Cardiac muscle cell (in vitro differentiated cells and primary cell): ENCODE results near the gene MDFIC. TPM values are rescaled to one million over a fixed set of nuclear protein-coding genes. Genes with fewer than 3 reads are reported as not detected.

Experiments used
- DNase-seq, 2 donors: peaks; one replicate each; pipeline versions ENCODE4 v3.0.0 to v3.0.0-alpha.2; 2010 to 2017; ENCODE audit warnings: low read depth in 1 of 2, low spot score in 1 of 2
- H3K27ac ChIP-seq: fragments of 200-600 bp; sonication (generic); 2 replicates; pipeline ENCODE4 v1.5.1; 2016
- H3K27me3 ChIP-seq: fragments of 200-600 bp; sonication (generic); 2 replicates; pipeline ENCODE4 v1.6.0; 2016; ENCODE audit warnings: control low read depth
- H3K36me3 ChIP-seq: fragments of 200-600 bp; sonication (generic); 2 replicates; pipeline ENCODE4 v1.5.1; 2016; ENCODE audit warnings: control low read depth
- H3K4me1 ChIP-seq: fragments of 200-600 bp; sonication (generic); 2 replicates; pipeline ENCODE4 v1.8.1; 2017; ENCODE audit warnings: low read depth, mild to moderate bottlenecking, mixed run types
- H3K4me3 ChIP-seq: fragments of 200-600 bp; sonication (generic); 2 replicates; pipeline ENCODE4 v1.5.1; 2016; ENCODE audit warnings: mild to moderate bottlenecking
- H3K9me3 ChIP-seq: fragments of 200-600 bp; sonication (generic); 2 replicates; pipeline ENCODE4 v1.5.1; 2017; ENCODE audit warnings: low read depth, mild to moderate bottlenecking, control low read depth
- CTCF ChIP-seq: IDR thresholded peaks from 2 replicates; pipeline ENCODE4 v1.5.1; 2012; ENCODE audit warnings: low read depth, mild to moderate bottlenecking, low read length
- polyA plus RNA-seq: library from polyadenylated mRNA; unstranded; fragments of >200 nt; fragmentation: Nextera tagmentation; extraction: Ambion mirVana; gene quantifications from 2 replicates; pipeline ENCODE4 v1.2.1, GENCODE V29; 2016
- total RNA-seq: library from RNA; depleted of rRNA; stranded (reverse); fragments of >200 nt; gene quantifications from 2 replicates; pipeline ENCODE4 v1.2.3, GENCODE V29; 2016

MDFIC gene
- total and polyA plus RNA-seq, 2 experiments from 2014 or later: 7.1 to 11.7 TPM

- no peaks in the 10 kb centered on the region for H3K4me1 ChIP-seq
- DNase-seq: peak in 1 of 2 donors; percentile 96
- H3K27ac ChIP-seq: no peak overlapping the region
- no peaks in the 10 kb centered on the region for H3K36me3 ChIP-seq
- no peaks in the 10 kb centered on the region for H3K27me3 ChIP-seq
- no peaks in the 10 kb centered on the region for H3K9me3 ChIP-seq
- no peak overlapping the region for H3K4me3 ChIP-seq
- no peak for TF ChIP-seq CTCF
Observed at GRCh38 chr7:115008465-115009114, 86.7 kb downstream of the MDFIC start.

- Histone ChIP-seq H3K4me1 (no peaks in the 10 kb centered on the region), H3K4me3 (no peak overlapping the region), H3K9me3 (no peaks in the 10 kb centered on the region), H3K27ac (no peak overlapping the region), H3K27me3 (no peaks in the 10 kb centered on the region), H3K36me3 (no peaks in the 10 kb centered on the region)
- no peak for TF ChIP-seq CTCF
- no peak for DNase-seq
Observed at GRCh38 chr7:115009139-115009538, 87.2 kb downstream of the MDFIC start.

- Histone ChIP-seq H3K4me3 (no peak overlapping the region), H3K27ac (no peak overlapping the region), H3K9me3 (no peaks in the 10 kb centered on the region), H3K4me1 (no peaks in the 10 kb centered on the region), H3K27me3 (no peaks in the 10 kb centered on the region), H3K36me3 (no peaks in the 10 kb centered on the region)
- peak in 1 of 2 donors; percentile 76 for DNase-seq
- TF ChIP-seq CTCF: no peak
Observed at GRCh38 chr7:115009736-115010440, 88.0 kb downstream of the MDFIC start.

GRCh38 chr7:115010441-115010820 is 88.5 kb downstream of the MDFIC start:
- no peaks in the 10 kb centered on the region for H3K36me3 ChIP-seq
- DNase-seq: no peak
- no peaks in the 10 kb centered on the region for H3K9me3 ChIP-seq
- H3K4me3 ChIP-seq: no peak overlapping the region
- no peak overlapping the region for H3K27ac ChIP-seq
- TF ChIP-seq CTCF: no peak
- no peaks in the 10 kb centered on the region for H3K27me3 ChIP-seq
- no peaks in the 10 kb centered on the region for H3K4me1 ChIP-seq

GRCh38 chr7:115013886-115014285 is 92.0 kb downstream of the MDFIC start:
- DNase-seq: peak in 1 of 2 donors; percentile 30
- no peak overlapping the region for H3K27ac ChIP-seq

More at GRCh38 chr7:115013886-115014285, 92.0 kb downstream of the MDFIC start:
- no peaks in the 10 kb centered on the region for H3K36me3 ChIP-seq
- no peak for TF ChIP-seq CTCF
- no peak overlapping the region for H3K4me3 ChIP-seq
- no peaks in the 10 kb centered on the region for H3K9me3 ChIP-seq
- no peaks in the 10 kb centered on the region for H3K27me3 ChIP-seq
- H3K4me1 ChIP-seq: no peaks in the 10 kb centered on the region
